DND-41 (cell line): Measurements from ENCODE around the gene NDRG4.

Experiments used
- ATAC-seq: fragments of 200-7000 bp; cut with Tn5 transposase; 3 replicates; pipeline ENCODE4 v1.9.1; 2021; ENCODE audit warnings: low read depth; ENCODE audit not compliant: insufficient read depth
- DNase-seq: peaks from one replicate; pipeline ENCODE4 v3.0.0-alpha.2; 2020
- H2AFZ ChIP-seq: 2 replicates; pipeline ENCODE4 v1.6.0; 2012; ENCODE audit warnings: low read depth, low read length
- H3K27ac ChIP-seq: 2 replicates; pipeline ENCODE4 v1.5.1; 2012; ENCODE audit warnings: low read length, inconsistent platforms
- H3K27me3 ChIP-seq: fragments of 200-600 bp; sonication (generic); 2 replicates; pipeline ENCODE4 v1.6.0; 2012; ENCODE audit warnings: low read length, mild to moderate bottlenecking, inconsistent platforms; ENCODE audit not compliant: insufficient read depth, poor library complexity
- H3K36me3 ChIP-seq: 2 replicates; pipeline ENCODE4 v1.5.1; 2012; ENCODE audit warnings: low read length, inconsistent platforms; ENCODE audit not compliant: insufficient read depth
- H3K4me1 ChIP-seq: 2 replicates; pipeline ENCODE4 v1.5.1; 2012; ENCODE audit warnings: mild to moderate bottlenecking, low read length; ENCODE audit not compliant: insufficient read depth
- H3K4me2 ChIP-seq: 2 replicates; pipeline ENCODE4 v1.6.0; 2012; ENCODE audit warnings: mild to moderate bottlenecking, moderate library complexity, low read length, inconsistent platforms; ENCODE audit not compliant: insufficient read depth
- H3K4me3 ChIP-seq, 2 experiments: fragments of 200-600 bp in 1 of 2; shearing (Covaris generic) in 1 of 2; 2 replicates each; pipeline ENCODE4 v1.5.1; 2012 to 2016; ENCODE audit warnings: inconsistent platforms in 2 of 2, low read length in 2 of 2, mild to moderate bottlenecking in 2 of 2, low read depth in 1 of 2, moderate library complexity in 1 of 2
- H3K79me2 ChIP-seq: 2 replicates; pipeline ENCODE4 v1.6.0; 2012; ENCODE audit warnings: low read length, inconsistent platforms; ENCODE audit not compliant: insufficient read depth
- H3K9ac ChIP-seq: 2 replicates; pipeline ENCODE4 v1.6.0; 2012; ENCODE audit warnings: low read depth, mild to moderate bottlenecking, inconsistent platforms, low read length, moderate library complexity
- H3K9me3 ChIP-seq: 2 replicates; pipeline ENCODE4 v1.5.1; 2012; ENCODE audit warnings: low read length, moderate library complexity, mild to moderate bottlenecking, inconsistent platforms; ENCODE audit not compliant: insufficient read depth, severe bottlenecking
- H4K20me1 ChIP-seq: 2 replicates; pipeline ENCODE4 v1.6.0; 2012; ENCODE audit warnings: low read length; ENCODE audit not compliant: insufficient read depth
- EZH2 ChIP-seq: IDR thresholded peaks from 3 replicates; pipeline ENCODE4 v1.6.1; 2012; ENCODE audit warnings: borderline replicate concordance, low read depth, mild to moderate bottlenecking, moderate library complexity, low read length, inconsistent platforms; ENCODE audit not compliant: severe bottlenecking
- TF ChIP-seq, protein P1 (sequence below): IDR thresholded peaks from 2 replicates; pipeline ENCODE4 v1.5.1; 2012; ENCODE audit warnings: borderline replicate concordance, low read length, moderate library complexity, mild to moderate bottlenecking; ENCODE audit not compliant: poor library complexity, severe bottlenecking; ENCODE audit errors: extremely low read depth

NDRG4 gene

DNA sequence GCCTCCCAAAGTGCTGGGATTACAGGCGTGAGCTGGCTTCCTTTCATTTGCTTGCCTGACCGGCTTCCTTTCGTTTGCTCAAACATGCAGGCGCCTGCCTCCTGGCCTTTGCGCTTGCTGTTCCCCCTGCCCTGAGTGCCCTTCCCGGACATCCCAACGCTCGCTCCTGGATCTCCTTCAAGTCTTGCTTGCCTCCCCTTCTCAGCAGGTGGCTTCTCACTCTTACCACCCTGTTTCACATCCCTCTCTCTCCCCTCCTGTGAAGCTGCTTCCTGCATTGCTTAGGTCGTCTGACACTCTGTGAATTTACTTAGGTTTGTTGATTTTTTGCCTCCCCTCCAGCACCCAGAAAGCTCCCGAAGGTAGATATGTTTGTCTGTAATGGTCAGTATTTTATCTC, 25.6 kb upstream of the NDRG4 start:
- DNase-seq = no peak
- TF ChIP-seq, protein P1, sequence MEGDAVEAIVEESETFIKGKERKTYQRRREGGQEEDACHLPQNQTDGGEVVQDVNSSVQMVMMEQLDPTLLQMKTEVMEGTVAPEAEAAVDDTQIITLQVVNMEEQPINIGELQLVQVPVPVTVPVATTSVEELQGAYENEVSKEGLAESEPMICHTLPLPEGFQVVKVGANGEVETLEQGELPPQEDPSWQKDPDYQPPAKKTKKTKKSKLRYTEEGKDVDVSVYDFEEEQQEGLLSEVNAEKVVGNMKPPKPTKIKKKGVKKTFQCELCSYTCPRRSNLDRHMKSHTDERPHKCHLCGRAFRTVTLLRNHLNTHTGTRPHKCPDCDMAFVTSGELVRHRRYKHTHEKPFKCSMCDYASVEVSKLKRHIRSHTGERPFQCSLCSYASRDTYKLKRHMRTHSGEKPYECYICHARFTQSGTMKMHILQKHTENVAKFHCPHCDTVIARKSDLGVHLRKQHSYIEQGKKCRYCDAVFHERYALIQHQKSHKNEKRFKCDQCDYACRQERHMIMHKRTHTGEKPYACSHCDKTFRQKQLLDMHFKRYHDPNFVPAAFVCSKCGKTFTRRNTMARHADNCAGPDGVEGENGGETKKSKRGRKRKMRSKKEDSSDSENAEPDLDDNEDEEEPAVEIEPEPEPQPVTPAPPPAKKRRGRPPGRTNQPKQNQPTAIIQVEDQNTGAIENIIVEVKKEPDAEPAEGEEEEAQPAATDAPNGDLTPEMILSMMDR = no peak
- TF ChIP-seq EZH2 = no peak
- Histone ChIP-seq H3K79me2 (no peaks in the 10 kb centered on the region), H3K9ac (no peak overlapping the region), H3K27me3 (no peaks in the 10 kb centered on the region), H3K9me3 (no peaks in the 10 kb centered on the region), H2AFZ (no peak overlapping the region), H3K4me3 (no peak overlapping the region), H3K36me3 (no peaks in the 10 kb centered on the region), H4K20me1 (no peaks in the 10 kb centered on the region), H3K27ac (no peak overlapping the region), H3K4me1 (no peaks in the 10 kb centered on the region), H3K4me2 (no peak overlapping the region)
- ATAC-seq = no peak

DNA sequence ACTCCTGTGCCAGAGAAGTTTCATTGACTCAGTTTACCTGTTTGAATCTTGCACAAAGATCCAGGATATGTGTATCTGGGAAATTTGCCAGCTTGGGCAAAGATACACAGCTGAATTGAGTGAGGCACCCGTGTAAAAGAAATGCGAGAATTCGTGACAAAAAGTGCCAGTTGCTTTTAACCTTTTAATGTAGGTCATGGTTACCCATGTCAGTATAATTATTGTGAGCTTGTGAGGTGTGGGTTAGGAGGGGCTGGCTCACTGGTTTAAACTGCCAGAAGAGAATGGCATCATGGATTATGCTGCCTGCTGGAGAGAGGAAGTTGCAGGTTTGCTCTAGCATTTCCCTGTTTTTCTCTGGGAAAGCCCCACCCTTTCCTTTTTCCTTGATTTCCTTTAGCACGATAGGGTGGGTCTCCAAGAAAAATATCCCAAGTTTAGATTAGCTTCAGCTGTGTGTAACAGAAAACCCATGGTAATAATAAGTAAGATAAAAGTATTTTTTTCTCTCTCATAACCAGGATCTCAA, 24.8 kb upstream of the NDRG4 start:
- Histone ChIP-seq H3K27me3 (no peaks in the 10 kb centered on the region), H2AFZ (no peak overlapping the region), H3K27ac (no peak overlapping the region), H3K4me2 (no peak overlapping the region), H3K79me2 (no peaks in the 10 kb centered on the region), H3K36me3 (no peaks in the 10 kb centered on the region), H3K9me3 (no peaks in the 10 kb centered on the region), H3K4me3 (no peak overlapping the region), H3K4me1 (no peaks in the 10 kb centered on the region), H4K20me1 (no peaks in the 10 kb centered on the region), H3K9ac (no peak overlapping the region)
- TF ChIP-seq, protein P1 = no peak
- no peak for TF ChIP-seq EZH2
- no peak for DNase-seq
- no peak for ATAC-seq

DNA sequence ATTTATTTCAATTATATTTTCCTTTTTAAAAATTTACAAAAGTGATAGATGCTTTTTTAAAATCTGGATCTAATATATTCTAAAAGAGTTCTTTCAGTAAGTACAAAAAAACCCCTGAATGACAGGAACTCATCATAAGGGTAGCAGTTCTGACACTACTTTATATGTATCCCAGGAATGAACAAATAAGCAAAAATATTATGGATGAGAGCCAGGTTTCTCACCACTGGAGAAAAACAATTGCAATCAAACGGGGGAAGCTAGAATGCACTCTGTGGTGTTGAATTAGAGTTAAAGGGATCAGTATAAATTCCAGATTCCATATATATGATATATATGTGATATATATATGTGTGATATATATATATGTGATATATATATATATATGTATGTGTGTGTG, 23.2 kb upstream of the NDRG4 start:
- ATAC-seq (no peak), DNase-seq (no peak)
- Histone ChIP-seq H3K4me1 (no peaks in the 10 kb centered on the region), H3K4me3 (no peak overlapping the region), H3K9me3 (no peaks in the 10 kb centered on the region), H4K20me1 (no peaks in the 10 kb centered on the region), H3K27ac (no peak overlapping the region), H3K79me2 (no peaks in the 10 kb centered on the region), H3K4me2 (no peak overlapping the region), H3K36me3 (no peaks in the 10 kb centered on the region), H3K9ac (no peak overlapping the region), H3K27me3 (no peaks in the 10 kb centered on the region), H2AFZ (no peak overlapping the region)
- TF ChIP-seq, protein P1 = no peak
- TF ChIP-seq EZH2 = no peak

DNA sequence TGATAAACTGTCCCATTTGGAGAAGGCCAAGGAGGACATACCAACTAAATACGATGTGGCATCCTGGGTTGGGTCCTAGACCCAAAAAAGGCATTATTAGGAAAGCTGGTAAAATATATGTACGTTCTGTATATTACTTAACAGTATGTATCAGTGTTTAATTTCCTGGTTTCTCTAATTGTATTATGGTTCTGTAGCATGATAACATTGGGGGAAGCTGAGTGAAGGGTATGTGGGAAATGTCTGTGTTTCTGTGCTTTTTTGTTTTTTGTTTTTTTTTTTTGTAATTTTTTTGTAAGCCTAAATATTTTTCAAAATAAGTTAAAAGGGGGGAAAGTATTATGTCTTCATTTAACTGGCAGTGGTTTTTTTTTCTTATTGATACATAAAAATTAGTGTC, 21.5 kb upstream of the NDRG4 start:
- Histone ChIP-seq H3K9ac (no peak overlapping the region), H3K4me1 (no peaks in the 10 kb centered on the region), H3K27ac (no peak overlapping the region), H2AFZ (no peak overlapping the region), H3K4me2 (no peak overlapping the region), H3K27me3 (no peaks in the 10 kb centered on the region), H4K20me1 (no peaks in the 10 kb centered on the region), H3K9me3 (no peaks in the 10 kb centered on the region), H3K4me3 (no peak overlapping the region), H3K79me2 (no peaks in the 10 kb centered on the region), H3K36me3 (no peaks in the 10 kb centered on the region)
- ATAC-seq = no peak
- TF ChIP-seq EZH2 = no peak
- TF ChIP-seq, protein P1 = no peak
- DNase-seq = no peak
